Urinary bladder (tissue), 4 donors: Measurements from ENCODE around the gene ABHD3. TPM values are rescaled to one million over a fixed set of nuclear protein-coding genes. Genes with fewer than 3 reads are reported as not detected.
A peak's percentile ranks its signal among the peaks of the same experiment; 100 is the strongest.
"Not testable (repeated sequence)": the region's sequence is repeated elsewhere in the genome, so short reads cannot be mapped to it uniquely, and the experiment has no call there.

Experiments used
- DNase-seq: peaks from one replicate; pipeline ENCODE4 v3.0.0-alpha.2; 2015; ENCODE audit errors: extremely low spot score
- H3K27ac ChIP-seq: one replicate; pipeline ENCODE4 v1.5.1; 2013; ENCODE audit warnings: low read depth, mild to moderate bottlenecking, moderate library complexity
- H3K36me3 ChIP-seq: one replicate; pipeline ENCODE4 v1.6.1; 2013; ENCODE audit warnings: mild to moderate bottlenecking, moderate library complexity; ENCODE audit not compliant: insufficient read depth
- H3K4me1 ChIP-seq: one replicate; pipeline ENCODE4 v1.6.1; 2013; ENCODE audit warnings: mild to moderate bottlenecking, moderate library complexity; ENCODE audit not compliant: insufficient read depth
- H3K4me3 ChIP-seq: one replicate; pipeline ENCODE4 v1.5.1; 2013; ENCODE audit warnings: low read depth, low read length
- WGBS: extraction: QIAGEN DNeasy Blood & Tissue Kit; methylation state at CpG from one replicate; pipeline ENCODE4 v1.1.7; 2013; 5-methylcytosine and 5-hydroxymethylcytosine counted together
- polyA plus RNA-seq: library from polyadenylated mRNA; stranded (reverse); fragments of 200-250 nt; gene quantifications from one replicate; pipeline ENCODE4 v1.2.3, GENCODE V29; 2013
- total RNA-seq: library from RNA; depleted of rRNA; stranded (reverse); fragments of >200 nt; gene quantifications from one replicate; pipeline ENCODE4 v1.2.3, GENCODE V29; 2014
- donor health status: healthy with polysubstance abuse.
- donor health status: healthy.

ABHD3 gene
- total and polyA plus RNA-seq, 2 donors = 14.2 to 21.4 TPM

- H3K4me3 ChIP-seq = no peak overlapping the region
- no peaks in the 10 kb centered on the region for H3K36me3 ChIP-seq
- H3K27ac ChIP-seq = no peak overlapping the region
- WGBS = 43% methylated on average over 12 of the region's 12 CpGs
- DNase-seq = no peak
- no peaks in the 10 kb centered on the region for H3K4me1 ChIP-seq
Measured at GRCh38 chr18:21735452-21736015, 31.0 kb upstream of the ABHD3 start.

- 81% methylated on average over 5 of the region's 5 CpGs for WGBS
- Histone ChIP-seq H3K4me1 (no peaks in the 10 kb centered on the region), H3K27ac (no peak overlapping the region)
Measured at GRCh38 chr18:21733011-21733410, 28.4 kb upstream of the ABHD3 start.

GRCh38 chr18:21727702-21728101 lies 23.1 kb upstream of the ABHD3 start:
- H3K27ac ChIP-seq = no peak overlapping the region
- no peaks in the 10 kb centered on the region for H3K4me1 ChIP-seq
- 78% methylated on average over 2 of the region's 2 CpGs for WGBS
- H3K4me3 ChIP-seq = no peak overlapping the region
- no peaks in the 10 kb centered on the region for H3K36me3 ChIP-seq
- DNase-seq = no peak

More at GRCh38 chr18:21733011-21733410, 28.4 kb upstream of the ABHD3 start:
- H3K4me3 ChIP-seq = no peak overlapping the region
- no peak for DNase-seq
- H3K36me3 ChIP-seq = no peaks in the 10 kb centered on the region

GRCh38 chr18:21725201-21725600 lies 20.6 kb upstream of the ABHD3 start:
- 71% methylated on average over 4 of the region's 4 CpGs for WGBS

GRCh38 chr18:21722687-21723086 lies 18.1 kb upstream of the ABHD3 start:
- Histone ChIP-seq H3K27ac (no peak overlapping the region), H3K36me3 (no peaks in the 10 kb centered on the region), H3K4me3 (no peak overlapping the region), H3K4me1 (no peaks in the 10 kb centered on the region)
- 78% methylated on average over 2 of the region's 2 CpGs for WGBS
- DNase-seq = no peak

More at GRCh38 chr18:21725201-21725600, 20.6 kb upstream of the ABHD3 start:
- DNase-seq = no peak
- H3K27ac ChIP-seq = no peak overlapping the region
- no peaks in the 10 kb centered on the region for H3K36me3 ChIP-seq
- no peaks in the 10 kb centered on the region for H3K4me1 ChIP-seq
- H3K4me3 ChIP-seq = no peak overlapping the region

- Histone ChIP-seq H3K36me3 (no peaks in the 10 kb centered on the region), H3K4me1 (no peaks in the 10 kb centered on the region), H3K4me3 (no peak overlapping the region), H3K27ac (no peak overlapping the region)
- 98% methylated on average over 1 of the region's 1 CpG for WGBS
- no peak for DNase-seq
Measured at GRCh38 chr18:21714474-21714873, 9.9 kb upstream of the ABHD3 start.

- H3K4me3 ChIP-seq, H3K4me1 ChIP-seq, DNase-seq, H3K27ac ChIP-seq, H3K36me3 ChIP-seq: not testable (repeated sequence)
- WGBS = 75% methylated on average over 7 of the region's 7 CpGs
Measured at GRCh38 chr18:21707130-21707529, 2.6 kb upstream of the ABHD3 start.

GRCh38 chr18:21706386-21706865 lies 1.9 kb upstream of the ABHD3 start:
- no peak for DNase-seq
- 97% methylated on average over 28 of the region's 28 CpGs for WGBS
- peaks cover 1% of the 10 kb centered on the region for H3K4me1 ChIP-seq
- H3K36me3 ChIP-seq = peaks cover 4% of the 10 kb centered on the region
- H3K27ac ChIP-seq = no peak overlapping the region
- H3K4me3 ChIP-seq = no peak overlapping the region

- peaks cover 1% of the 10 kb centered on the region for H3K4me1 ChIP-seq
- peak overlapping the region; percentile 88 for H3K4me3 ChIP-seq
- DNase-seq = no peak
- no peak overlapping the region for H3K27ac ChIP-seq
- peaks cover 4% of the 10 kb centered on the region for H3K36me3 ChIP-seq
- WGBS = 12% methylated on average over 17 of the region's 17 CpGs
Measured at GRCh38 chr18:21703241-21703820, 1.2 kb downstream of the ABHD3 start.

GRCh38 chr18:21702602-21703001 lies 2.0 kb downstream of the ABHD3 start:
- DNase-seq = no peak
- Histone ChIP-seq H3K4me1 (peaks cover 1% of the 10 kb centered on the region), H3K4me3 (no peak overlapping the region), H3K36me3 (peaks cover 4% of the 10 kb centered on the region), H3K27ac (no peak overlapping the region)
- WGBS = 85% methylated on average over 5 of the region's 5 CpGs

GRCh38 chr18:21701621-21702020 lies 3.0 kb downstream of the ABHD3 start:
- DNase-seq = no peak
- peaks cover 1% of the 10 kb centered on the region for H3K4me1 ChIP-seq
- peaks cover 4% of the 10 kb centered on the region for H3K36me3 ChIP-seq
- WGBS = 97% methylated on average over 2 of the region's 2 CpGs
- H3K27ac ChIP-seq = no peak overlapping the region
- H3K4me3 ChIP-seq = no peak overlapping the region

GRCh38 chr18:21700528-21701075 lies 4.0 kb downstream of the ABHD3 start:
- DNase-seq = no peak
- Histone ChIP-seq H3K36me3 (peaks cover 4% of the 10 kb centered on the region), H3K4me3 (no peak overlapping the region), H3K4me1 (peaks cover 1% of the 10 kb centered on the region), H3K27ac (no peak overlapping the region)
- WGBS = 81% methylated on average over 6 of the region's 6 CpGs

GRCh38 chr18:21693322-21693721 lies 11.3 kb downstream of the ABHD3 start:
- no peak overlapping the region for H3K27ac ChIP-seq
- H3K4me1 ChIP-seq = no peaks in the 10 kb centered on the region
- 90% methylated on average over 2 of the region's 2 CpGs for WGBS
- H3K4me3 ChIP-seq = no peak overlapping the region
- no peak for DNase-seq
- H3K36me3 ChIP-seq = no peaks in the 10 kb centered on the region

GRCh38 chr18:21689736-21690135 lies 14.8 kb downstream of the ABHD3 start:
- H3K27ac ChIP-seq = no peak overlapping the region
- H3K4me1 ChIP-seq = no peaks in the 10 kb centered on the region
- no peak overlapping the region for H3K4me3 ChIP-seq
- H3K36me3 ChIP-seq = no peaks in the 10 kb centered on the region
- DNase-seq = no peak
- 97% methylated on average over 1 of the region's 1 CpG for WGBS
